DND-41 (cell line): Measurements from ENCODE around the gene SIRT7.

Experiments
- CTCF ChIP-seq: IDR thresholded peaks from 2 replicates; pipeline ENCODE4 v1.5.1; 2012; ENCODE audit warnings: borderline replicate concordance, low read length, moderate library complexity, mild to moderate bottlenecking; ENCODE audit not compliant: poor library complexity, severe bottlenecking; ENCODE audit errors: extremely low read depth
- EZH2 ChIP-seq: IDR thresholded peaks from 3 replicates; pipeline ENCODE4 v1.6.1; 2012; ENCODE audit warnings: borderline replicate concordance, low read depth, mild to moderate bottlenecking, moderate library complexity, low read length, inconsistent platforms; ENCODE audit not compliant: severe bottlenecking

- TF ChIP-seq CTCF: no peak
- no peak for TF ChIP-seq EZH2
Measured at GRCh38 chr17:81903415-81903831, 14.6 kb downstream of the SIRT7 start.
